ENCODE data around the gene C10orf71. TPM values are rescaled to one million over a fixed set of nuclear protein-coding genes. Genes with fewer than 3 reads are reported as not detected.

Gene C10orf71
- total RNA-seq, 1 experiment from 2014 or later, result not detected

GRCh38 chr10:49272251-49273081, 26.5 kb upstream of the C10orf71 start:
- H3K4me1 ChIP-seq (ENCODE audit: control insufficient read depth, insufficient read depth, low read length), result no peaks in the 10 kb centered on the region
- H3K36me3 ChIP-seq (ENCODE audit: control insufficient read depth, insufficient read depth, low read length), result no peaks in the 10 kb centered on the region
- no peaks in the 10 kb centered on the region for H3K9me3 ChIP-seq (ENCODE audit: control insufficient read depth, insufficient read depth, low read depth, low read length)
- in situ Hi-C loops (cut with HindIII; ENCODE audit: low pct_unique_long_range_greater_than_20kb, low sequenced_read_pairs) (no loop called here), intact Hi-C loops (cut with micrococcal nuclease; ENCODE audit: unreplicated experiment) (no loop called here)
- POLR2A ChIA-PET, result no interaction called here
- BruUV-seq (replicated peaks), result no TSS peak
- no peak overlapping the region for H3K4me3 ChIP-seq (ENCODE audit: low read depth in 2 of 2, low read length in 2 of 2)
- ATAC-seq (no peak), DNase-seq (ENCODE audit: low read depth, low spot score) (no peak)
- CTCF ChIA-PET, result interaction anchor here (0.5 kb wide), 1 partner anchor 616 kb away, joined by 3 read pairs; no protein-coding TSS in a partner anchor
- no peaks in the 10 kb centered on the region for H3K27me3 ChIP-seq (ENCODE audit: control insufficient read depth, insufficient read depth, low read length)
- H3K27ac ChIP-seq (ENCODE audit: low read length), result no peak overlapping the region
- TF ChIP-seq POLR2AphosphoS5 (IDR thresholded peaks at IDR 0.05; ENCODE audit: low read depth, low read length) (no peak), CTCF (IDR thresholded peaks at IDR 0.05) (no peak), TCF7L2 (IDR thresholded peaks at IDR 0.05; ENCODE audit: low read depth, low read length) (no peak), REST (IDR thresholded peaks at IDR 0.05; ENCODE audit: insufficient read depth in 1 of 2, low read depth in 2 of 2, low read length in 1 of 2) (no peak)

GRCh38 chr10:49273082-49273465, 25.9 kb upstream of the C10orf71 start:
- H3K27me3 ChIP-seq (ENCODE audit: control insufficient read depth, insufficient read depth, low read length), result no peaks in the 10 kb centered on the region

More at GRCh38 chr10:49273082-49273465, 25.9 kb upstream of the C10orf71 start:
- no TSS peak for BruUV-seq (replicated peaks)
- no peak for DNase-seq (ENCODE audit: low read depth, low spot score)
- Histone ChIP-seq H3K36me3 (ENCODE audit: control insufficient read depth, insufficient read depth, low read length) (no peaks in the 10 kb centered on the region), H3K4me3 (ENCODE audit: low read depth in 2 of 2, low read length in 2 of 2) (no peak overlapping the region), H3K9me3 (ENCODE audit: control insufficient read depth, insufficient read depth, low read depth, low read length) (no peaks in the 10 kb centered on the region), H3K27ac (ENCODE audit: low read length) (no peak overlapping the region), H3K4me1 (ENCODE audit: control insufficient read depth, insufficient read depth, low read length) (no peaks in the 10 kb centered on the region)
- ATAC-seq, result no peak
- CTCF ChIA-PET, result no interaction called here
- POLR2A ChIA-PET, result no interaction called here
- TF ChIP-seq CTCF (IDR thresholded peaks at IDR 0.05) (no peak), SIN3A (IDR thresholded peaks at IDR 0.05; ENCODE audit: borderline replicate concordance, insufficient read depth, low read depth, low read length) (no peak), POLR2AphosphoS5 (IDR thresholded peaks at IDR 0.05; ENCODE audit: low read depth, low read length) (no peak), REST (IDR thresholded peaks at IDR 0.05; ENCODE audit: insufficient read depth in 1 of 2, low read depth in 2 of 2, low read length in 1 of 2) (no peak), TCF7L2 (IDR thresholded peaks at IDR 0.05; ENCODE audit: low read depth, low read length) (no peak)
- in situ Hi-C loops (cut with HindIII; ENCODE audit: low pct_unique_long_range_greater_than_20kb, low sequenced_read_pairs) (no loop called here), intact Hi-C loops (cut with micrococcal nuclease; ENCODE audit: unreplicated experiment) (no loop called here)
